CD4-positive, alpha-beta T cell treated with Interleukin-4 for 1 hour (primary cell): ENCODE results near the gene CRTAC1.
"Not testable (repeated sequence)": the region's sequence is repeated elsewhere in the genome, so short reads cannot be mapped to it uniquely, and the experiment has no call there.

Source experiments
- DNase-seq, 2 donors: peaks; one replicate each; pipeline ENCODE4 v3.0.0-alpha.2; 2020 to 2022

Gene CRTAC1

DNA sequence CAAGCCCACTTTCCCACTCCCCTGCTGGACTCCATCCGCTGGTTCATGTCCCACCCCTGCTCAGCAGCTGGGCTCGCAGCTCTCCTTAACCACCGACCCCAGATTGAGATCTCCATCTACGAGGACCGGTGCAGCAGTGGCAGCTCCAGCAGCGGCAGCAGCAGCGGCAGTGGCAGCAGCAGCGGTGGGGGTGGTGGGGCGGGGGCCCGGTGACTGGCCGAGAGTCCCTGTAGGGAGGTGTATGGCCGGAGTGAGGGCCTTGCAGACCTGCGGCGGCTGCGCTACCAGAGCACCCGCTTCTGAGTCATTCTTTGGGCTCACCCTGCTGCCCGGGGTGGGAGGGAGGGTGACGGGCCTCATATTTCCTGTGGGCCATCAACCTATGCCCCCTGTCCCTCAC lies 164.9 kb downstream of the CRTAC1 start:
- no peak for DNase-seq

DNA sequence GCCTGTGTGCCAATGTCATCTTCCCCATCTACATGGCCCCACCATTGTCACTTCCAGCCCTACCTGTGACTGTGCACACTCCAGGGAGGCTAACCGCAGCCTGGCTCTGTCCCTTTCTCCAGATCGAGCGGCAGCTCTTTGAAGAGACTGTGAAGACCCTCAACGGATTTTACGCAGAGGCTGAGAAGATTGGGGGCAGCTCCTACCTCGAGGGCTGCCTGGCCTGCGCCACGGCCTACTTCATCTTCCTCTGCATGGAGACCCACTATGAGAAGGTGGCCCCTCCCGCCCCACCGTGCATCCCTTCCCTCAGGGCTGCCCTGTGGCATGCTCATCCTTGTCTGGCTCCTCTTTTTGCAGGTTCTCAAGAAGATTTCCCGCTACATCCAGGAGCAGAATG lies 166.6 kb downstream of the CRTAC1 start:
- DNase-seq, result no peak

DNA sequence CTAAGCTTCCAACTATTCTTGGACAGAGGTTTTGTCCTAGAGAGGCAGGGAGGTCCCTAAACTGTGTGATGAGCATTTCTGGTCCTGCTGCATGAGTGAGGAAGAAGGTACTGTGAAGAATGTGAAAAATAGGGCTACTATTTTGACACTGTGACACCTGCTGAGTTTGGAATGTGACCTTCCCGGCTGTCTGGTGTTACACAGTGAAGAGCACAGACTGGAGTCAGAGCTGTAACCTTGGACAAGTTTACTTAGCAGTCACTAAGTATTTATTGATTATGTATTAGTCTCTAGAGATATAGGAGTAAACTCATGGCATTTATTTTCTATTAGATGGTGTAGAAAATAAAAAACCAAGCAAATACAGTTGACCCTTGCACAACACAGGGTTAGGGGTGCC lies 168.5 kb downstream of the CRTAC1 start:
- DNase-seq, result no peak

DNA sequence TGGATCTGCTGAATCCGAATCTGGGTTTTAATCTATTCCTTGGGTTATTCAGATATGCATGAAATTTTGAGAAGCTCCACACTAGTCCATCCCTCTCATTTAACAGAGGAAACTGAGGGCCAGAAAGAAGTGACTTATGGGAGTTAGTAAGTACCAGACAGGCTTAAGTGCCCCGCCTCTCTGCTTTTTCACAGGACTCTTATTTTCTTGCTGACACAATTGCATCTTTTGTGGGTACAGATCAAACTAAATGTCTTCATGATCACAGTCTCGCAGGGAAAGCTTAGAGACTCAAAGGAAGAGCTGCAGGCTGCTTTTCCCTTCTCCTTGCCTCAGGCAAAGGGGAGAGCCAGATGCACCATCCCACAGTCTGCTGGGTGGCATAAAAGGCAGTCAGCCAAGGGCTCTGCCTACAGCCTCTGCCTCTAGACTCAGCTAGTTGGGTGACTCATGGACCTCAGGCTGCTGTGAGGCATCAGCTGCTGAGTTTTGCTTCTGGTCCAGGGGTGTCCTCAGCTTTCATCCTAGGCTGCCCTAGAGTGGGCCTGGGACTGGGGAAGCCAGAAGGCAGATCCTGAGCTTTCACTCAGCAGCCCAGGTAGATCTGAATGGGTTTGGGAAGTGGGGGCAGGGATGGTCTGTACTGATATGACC lies 169.2 kb downstream of the CRTAC1 start:
- no peak for DNase-seq

DNA sequence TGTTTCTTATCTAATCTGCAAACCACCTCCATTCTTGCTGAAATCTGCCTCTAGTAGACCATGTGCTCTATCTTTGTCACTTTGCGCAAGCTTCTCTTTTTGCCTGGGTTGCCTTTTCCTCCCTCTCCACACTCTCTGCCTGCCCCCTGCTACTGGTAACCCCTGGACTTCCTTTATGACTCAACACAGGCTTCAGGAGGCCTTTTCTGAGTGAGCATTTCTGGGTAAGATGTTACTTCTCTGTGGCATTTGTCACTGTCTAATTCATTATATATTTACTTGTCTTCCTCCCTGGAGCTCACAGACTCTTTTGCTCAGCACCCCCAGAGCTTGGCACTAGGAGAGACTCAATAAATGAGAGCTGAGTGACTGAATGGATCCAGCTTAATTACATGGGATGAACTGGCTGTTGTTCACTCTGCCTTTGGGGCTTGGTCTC lies 172.4 kb downstream of the CRTAC1 start:
- DNase-seq, result peak in 1 of 2 donors; percentile 19

DNA sequence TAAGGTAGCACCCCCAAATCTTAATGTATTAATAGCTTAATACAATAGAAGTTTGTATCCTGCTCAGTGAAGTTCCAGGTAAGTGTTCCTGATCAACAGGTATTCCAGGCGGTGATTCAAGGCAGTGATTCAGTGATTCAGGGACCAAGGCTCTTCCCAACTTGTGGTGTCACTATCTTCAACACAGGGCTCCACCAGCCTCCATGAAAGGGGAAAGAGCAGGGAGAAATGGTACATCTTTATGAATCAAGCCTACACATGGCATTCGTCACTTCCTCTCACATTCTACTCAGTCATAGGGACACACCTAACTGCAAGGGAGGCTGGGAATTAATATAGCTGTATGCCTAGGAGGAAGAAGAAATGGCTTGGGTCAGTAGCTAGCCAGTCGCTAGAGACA lies 175.7 kb downstream of the CRTAC1 start:
- DNase-seq, result no peak

DNA sequence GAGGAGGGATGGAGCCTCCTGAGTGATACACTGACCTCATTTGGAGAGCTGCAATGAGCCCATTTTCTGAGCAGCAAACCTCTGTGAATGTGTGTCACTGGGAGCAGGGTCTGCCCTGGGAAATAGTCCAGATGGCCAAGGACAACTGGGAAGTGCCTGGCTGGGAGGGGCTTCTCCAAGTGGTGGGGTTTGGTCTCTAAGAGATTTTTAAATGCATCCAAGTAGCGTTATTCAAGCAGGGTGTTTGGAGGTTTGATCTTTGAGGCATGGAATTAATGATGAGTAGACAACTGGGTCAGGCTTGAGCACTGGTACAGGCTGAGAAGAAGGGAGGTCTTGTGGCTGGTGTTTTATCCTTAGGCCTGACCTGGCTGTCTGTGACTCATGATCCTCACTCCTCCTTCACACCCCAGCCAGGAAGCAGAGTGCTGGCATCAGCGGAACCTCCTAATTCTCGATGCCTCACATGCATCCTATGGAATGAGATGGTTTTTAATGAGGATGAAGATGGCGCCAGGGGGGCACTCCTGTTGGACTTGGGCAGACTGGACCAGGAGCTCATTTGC lies 177.5 kb downstream of the CRTAC1 start:
- no peak for DNase-seq

DNA sequence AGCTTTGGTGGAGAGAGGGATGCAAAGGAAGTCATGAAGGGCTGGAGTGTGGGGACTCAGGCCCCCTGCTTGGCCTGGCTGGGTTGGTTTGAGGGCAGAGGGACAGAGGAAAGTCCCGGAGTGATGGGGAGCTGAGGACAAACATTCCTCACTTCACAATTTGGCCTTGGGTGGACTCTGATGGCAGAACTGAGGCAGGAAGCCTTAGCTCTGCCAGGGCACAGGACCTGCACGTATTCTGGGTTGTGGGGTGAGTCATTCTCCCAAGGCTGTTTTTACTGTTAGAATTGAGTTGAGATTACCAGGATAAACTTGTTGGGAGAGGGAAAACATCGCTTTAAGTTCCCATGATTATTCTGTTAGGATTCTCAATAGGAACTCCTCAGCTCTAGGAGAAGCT lies 178.1 kb downstream of the CRTAC1 start:
- no peak for DNase-seq

DNA sequence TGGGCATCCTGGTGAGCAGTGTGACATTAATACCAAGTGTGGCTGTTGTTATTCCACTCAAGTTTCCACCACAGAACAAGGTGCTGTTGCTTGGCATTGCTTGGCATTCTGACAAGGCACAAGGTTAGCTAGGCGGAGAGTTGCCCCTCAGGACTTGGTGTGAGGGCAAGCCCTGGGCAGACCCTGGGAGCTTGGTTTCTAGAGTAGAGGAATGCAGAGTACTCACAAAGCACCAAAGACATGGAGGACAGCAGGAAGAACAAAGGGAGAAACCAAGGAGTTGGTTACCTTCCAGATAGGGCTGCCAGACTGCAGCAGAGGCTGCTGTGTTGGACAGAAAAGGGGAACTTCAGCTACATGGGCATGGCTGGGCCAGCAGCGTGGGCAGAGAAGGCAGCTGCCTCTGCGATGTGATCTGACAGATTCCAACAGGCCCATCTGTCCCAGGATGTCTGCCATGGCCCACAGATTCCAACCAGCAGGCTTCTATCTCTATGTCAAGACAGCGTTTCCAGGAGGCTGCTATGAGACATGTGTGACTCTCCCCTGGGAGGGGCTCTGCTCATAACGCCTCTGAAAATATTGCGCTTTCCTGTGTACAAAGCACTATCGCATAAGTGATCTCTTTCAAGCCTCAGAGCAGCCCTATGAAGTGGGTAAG lies 178.9 kb downstream of the CRTAC1 start:
- DNase-seq, result peak in 1 of 2 donors; percentile 51

DNA sequence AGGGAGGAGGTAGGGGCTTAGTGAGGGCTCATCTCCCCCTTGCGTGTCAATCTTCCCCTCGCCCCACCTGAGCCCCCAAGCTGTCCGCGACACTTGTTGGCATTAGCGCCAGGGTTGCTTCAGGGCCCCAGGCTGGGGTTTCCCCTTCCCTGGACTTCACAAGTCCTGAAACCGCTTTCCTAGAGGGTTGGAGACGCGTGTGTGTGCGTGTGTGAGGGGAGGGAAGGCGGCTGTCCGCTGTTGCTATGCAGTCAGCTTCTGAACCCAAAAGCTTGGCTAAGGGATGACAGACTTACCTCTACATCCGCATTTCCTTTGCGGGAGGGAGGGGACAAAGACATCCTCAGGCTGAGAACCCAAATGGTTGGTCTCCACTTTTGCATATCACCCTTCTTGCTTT lies 180.0 kb downstream of the CRTAC1 start:
- DNase-seq, result peak in 1 of 2 donors; percentile 35

DNA sequence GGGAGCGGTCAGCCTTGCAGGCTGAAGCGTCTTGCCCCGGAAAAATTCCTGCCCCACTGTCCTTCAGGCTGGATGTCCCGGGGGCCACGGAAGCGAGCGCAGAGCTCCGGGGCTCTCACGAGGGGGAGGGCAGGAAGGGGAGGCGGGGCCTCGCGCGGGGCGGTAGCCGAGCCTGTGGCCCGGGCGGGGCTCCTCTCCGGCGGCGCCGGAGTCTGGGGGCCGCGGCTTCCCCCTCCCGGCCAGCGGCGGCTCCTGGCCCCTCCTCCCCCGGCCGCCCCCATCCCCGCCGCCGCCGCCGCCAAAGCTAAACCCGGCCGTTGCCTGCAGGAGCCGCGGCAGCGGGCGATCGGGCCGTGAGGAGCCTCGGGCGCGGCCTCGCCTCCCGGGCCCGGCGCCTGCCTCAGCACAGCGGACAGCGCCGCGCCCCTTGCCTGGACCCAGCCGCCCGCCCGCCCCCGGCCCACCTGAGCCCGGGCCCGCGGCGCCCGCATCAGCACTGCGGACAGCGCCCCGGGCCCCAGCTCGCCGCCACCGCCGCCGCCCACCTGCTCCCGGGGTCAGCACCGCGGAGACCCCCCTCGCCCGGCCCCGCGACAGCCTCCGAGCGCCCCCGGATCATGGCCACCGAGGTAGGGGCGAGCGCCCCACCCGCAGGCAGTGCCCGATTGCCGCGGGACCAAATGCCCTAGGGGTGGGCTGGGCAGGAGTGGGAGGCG lies 180.6 kb downstream of the CRTAC1 start, which contains the start of gene GOLGA7B:
TSS of gene GOLGA7B (plus strand) at position 157 of the 716 bp plus-strand sequence. CDS start at position 618, 461 bp downstream.
- DNase-seq, result peak; percentile 31 to 63

DNA sequence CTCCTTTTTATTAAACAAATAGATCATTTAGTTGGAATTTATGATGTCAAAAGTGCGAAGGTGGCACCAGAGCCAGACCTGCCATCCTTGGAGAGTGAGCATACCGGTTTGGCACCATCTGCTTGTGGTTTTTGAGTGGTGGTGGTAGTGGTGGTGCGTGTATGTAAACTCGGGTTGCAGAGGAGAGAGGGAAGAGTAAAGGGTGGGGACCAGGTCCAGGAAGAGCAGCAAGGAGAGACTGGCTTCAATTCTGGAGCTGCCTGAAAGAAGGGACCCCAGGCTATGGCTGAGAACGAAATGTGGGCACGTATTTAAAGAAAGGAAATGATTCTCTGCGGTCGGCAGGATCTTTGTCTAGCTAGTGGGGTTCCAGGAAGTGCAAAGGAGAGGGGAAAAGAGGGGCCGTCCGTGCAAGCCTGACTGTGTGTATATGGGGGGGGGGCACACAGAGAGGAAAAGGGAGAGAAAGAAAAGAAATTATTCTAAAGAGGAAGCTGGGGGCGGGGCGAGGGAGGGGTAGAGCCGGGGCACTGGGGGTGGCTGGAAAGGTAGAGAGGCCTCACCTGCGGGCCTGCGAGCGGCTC lies 181.2 kb downstream of the CRTAC1 start:
- no peak for DNase-seq

DNA sequence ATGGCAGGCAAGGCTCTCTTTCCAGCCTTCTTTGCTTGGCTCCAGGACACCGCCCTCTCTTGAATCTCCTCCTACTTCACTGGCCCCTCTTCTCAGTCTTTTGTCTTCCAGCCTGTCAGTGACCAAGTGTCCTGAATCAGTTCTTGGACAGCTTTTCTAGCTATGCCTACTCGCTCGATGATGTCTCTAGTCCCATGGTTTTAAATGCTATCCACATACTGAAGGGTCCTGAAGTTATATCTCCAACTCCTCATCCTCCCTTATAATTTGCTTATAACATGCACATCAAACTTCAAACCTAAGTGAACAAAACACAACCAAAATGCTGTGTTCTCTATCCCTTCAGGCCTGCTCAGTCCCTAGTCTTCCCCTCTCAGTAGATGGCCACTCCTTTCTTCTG lies 185.7 kb downstream of the CRTAC1 start:
- no peak for DNase-seq

DNA sequence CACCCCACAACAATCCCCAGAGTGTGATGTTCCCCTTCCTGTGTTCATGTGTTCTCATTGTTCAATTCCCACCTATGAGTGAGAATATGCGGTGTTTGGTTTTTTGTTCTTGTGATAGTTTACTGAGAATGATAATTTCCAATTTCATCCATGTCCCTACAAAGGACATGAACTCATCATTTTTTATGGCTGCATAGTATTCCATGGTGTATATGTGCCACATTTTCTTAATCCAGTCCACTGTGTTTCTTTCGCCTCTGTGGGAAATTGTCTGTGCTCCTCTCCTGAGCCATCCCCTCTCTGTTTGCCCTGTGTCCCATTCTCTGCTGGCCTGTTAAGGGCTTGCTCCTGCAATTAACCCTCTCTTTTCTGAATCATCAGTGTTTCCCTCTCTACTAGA lies 186.4 kb downstream of the CRTAC1 start:
- not testable (repeated sequence) for DNase-seq

DNA sequence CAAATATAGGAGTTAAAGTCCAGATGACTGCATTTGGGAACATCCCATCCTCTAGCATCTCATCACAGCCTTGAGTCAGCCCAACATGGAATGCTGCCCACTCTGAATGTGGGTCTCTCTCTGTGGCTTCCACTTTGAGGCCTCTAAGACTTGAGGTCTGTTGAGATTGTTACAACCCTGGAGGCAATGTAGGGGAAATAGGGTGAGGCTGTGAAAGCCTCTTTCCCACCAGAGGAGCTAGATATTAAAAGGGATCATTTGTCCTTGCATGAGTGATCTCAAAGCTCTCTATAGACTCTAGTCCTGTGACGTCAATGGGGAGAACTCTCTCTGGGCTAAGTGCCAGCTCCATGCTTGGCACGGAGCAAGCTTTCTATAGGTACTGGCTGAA lies 187.1 kb downstream of the CRTAC1 start:
- no peak for DNase-seq

DNA sequence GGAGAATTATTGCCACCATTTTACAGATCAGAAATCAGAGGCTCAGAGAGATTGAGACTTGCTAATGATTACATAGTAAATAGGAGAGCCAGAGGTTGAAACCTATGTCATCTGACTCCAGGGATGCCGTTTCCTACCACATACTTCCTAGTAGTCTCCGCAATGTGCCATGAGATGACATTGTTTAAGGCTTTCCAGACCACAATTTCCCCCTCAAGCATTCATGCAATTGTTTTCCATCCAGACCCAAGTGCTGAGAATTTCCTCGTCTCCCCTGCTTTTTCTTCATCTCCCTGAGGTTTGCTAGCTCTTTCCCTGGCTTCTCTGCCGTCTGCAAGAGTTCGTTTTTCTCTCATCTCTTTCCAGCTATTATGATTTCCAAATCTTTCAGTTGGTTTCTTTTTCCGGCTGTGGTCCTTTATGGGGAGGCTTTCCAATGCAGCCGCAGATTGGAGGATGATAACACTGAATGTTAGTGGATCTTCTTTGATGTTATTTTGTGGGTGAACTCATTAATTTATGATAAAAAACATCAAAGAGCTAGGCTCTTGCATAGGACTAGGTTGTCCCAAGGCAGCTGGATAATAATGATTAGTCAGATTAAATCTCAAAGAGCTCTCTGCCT lies 187.7 kb downstream of the CRTAC1 start:
- no peak for DNase-seq

DNA sequence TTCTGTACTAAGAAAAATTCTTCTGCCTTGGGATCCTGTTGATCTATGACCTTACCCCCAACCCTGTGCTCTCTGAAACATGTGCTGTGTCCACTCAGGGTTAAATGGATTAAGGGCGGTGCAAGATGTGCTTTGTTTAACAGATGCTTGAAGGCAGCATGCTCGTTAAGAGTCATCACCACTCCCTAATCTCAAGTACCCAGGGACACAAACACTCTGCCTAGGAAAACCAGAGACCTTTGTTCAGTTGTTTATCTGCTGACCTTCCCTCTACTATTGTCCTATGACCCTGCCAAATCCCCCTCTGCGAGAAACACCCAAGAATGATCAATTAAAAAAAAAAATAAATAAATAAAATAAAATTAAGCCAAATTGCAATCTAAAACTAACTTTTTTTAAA lies 188.3 kb downstream of the CRTAC1 start:
- not testable (repeated sequence) for DNase-seq

DNA sequence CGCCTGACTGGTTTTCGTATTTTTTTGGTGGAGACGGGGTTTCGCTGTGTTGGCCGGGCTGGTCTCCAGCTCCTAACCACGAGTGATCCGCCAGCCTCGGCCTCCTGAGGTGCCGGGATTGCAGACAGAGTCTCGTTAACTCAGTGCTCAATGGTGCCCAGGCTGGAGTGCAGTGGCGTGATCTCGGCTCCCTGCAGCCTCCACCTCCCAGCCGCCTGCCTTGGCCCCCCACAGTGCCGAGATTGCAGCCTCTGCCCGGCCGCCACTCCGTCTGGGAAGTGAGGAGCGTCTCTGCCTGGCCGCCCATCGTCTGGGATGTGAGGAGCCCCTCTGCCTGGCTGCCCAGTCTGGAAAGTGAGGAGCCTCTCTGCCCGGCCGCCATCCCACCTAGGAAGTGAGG lies 189.3 kb downstream of the CRTAC1 start:
- not testable (repeated sequence) for DNase-seq

DNA sequence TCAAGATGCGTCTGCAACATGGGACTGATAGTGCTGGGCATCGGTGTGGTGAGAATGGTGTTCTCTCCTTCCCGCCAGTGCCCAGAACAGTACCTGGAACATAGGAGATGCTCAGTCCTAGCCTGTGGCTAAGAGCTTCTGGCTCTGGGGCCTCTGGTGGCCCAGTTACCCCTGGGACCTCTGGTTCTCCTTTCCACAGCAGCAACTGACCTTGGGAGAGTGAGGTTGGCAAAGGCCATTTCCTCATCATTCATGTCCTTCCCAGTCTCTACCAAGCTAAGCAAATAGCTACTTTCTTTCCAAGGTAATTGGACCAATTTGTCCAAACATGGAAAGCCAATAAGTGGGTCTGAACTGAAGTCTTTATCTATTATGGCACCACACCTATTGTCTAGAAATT lies 192.3 kb downstream of the CRTAC1 start:
- no peak for DNase-seq

DNA sequence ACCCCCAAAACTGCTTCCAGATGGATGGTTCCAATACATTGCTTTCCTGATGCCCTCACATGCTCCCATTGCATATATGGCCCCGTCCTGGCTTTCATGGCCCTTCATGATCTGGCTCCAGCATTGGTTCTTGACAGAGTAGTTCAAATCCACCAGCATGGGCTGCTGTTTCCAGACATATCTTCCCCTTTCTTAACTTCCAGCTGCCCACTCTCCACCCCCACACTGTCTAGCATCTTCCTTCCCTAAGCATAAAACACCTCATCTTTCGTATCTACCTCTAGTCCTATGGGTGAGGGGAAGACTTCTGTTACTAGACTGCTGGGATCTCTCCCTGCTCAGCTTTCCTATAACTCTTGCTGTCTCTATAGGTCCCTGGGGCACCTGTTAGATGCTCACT lies 194.0 kb downstream of the CRTAC1 start:
- no peak for DNase-seq

DNA sequence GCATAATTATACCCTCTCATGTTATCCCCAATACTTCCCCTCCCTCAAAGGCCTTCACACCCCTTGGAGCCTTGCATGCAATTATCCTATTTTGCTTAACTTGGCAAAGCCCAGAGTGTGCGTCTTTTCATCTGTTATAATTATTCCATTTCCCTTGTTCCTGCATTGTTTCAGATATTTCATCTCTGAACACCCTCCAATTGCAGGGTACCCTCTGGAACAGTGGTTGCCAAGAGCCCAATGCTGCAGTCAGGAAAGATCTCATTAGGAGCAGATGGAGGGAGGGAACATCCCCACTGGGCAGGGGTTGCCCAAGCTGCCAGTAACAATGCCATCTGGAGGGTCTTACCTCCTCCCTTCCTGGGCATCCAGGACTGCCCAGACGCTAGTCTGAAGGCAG lies 199.2 kb downstream of the CRTAC1 start:
- no peak for DNase-seq

DNA sequence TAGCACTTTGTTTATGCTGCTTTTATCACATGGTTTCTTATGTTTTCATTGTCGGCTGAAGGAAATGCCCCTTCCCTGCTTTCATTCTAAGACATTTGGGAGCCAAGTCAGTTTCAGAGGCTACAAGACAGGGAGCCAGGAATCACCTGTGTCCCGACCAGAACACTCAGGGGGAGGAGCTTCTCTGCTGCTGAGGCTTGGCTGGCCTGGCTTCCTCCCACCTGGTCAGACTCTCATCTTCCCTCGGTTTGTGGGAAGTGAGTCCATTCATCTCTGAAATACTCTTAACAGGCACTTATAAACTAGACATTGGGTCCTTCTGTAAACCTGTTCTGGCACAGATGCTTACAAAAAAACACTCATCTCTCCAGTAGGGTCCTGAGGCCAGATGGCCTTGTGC lies 200.4 kb downstream of the CRTAC1 start:
- no peak for DNase-seq

DNA sequence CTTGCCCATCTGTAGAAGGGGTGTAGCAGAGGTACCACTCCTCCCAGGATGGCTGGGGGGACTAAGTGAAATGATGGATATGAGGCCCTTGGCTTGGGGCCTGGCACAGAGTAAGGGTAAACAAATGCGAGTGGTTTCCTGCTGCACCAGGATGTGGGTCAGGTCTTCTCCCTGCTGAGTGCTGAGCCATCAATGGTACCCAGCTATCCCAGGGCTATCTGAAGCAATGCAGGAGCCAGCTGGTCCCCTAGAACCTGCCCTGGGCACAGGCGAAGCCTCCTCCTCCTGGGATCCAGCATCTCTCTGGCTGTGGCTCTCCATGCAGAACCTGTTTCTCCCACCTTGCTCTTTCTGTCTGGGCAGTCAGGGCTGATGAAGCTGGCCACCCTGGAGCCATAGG lies 201.7 kb downstream of the CRTAC1 start:
- no peak for DNase-seq
